Natural killer cell (primary cell): ENCODE data around the gene TM9SF4. TPM values are rescaled to one million over a fixed set of nuclear protein-coding genes. Genes with fewer than 3 reads are reported as not detected.
"Not testable (repeated sequence)": the region's sequence is repeated elsewhere in the genome, so short reads cannot be mapped to it uniquely, and the experiment has no call there.

Source experiments
- ATAC-seq, 3 donors: fragments of 150-1000 bp in 2 of 3; fragments of 200-7000 bp in 1 of 3; cut with Tn5 transposase; 1 replicate in 1 of 3; 2 replicates in 2 of 3; pipeline ENCODE4 v1.10.0; 2021; ENCODE audit warnings: mild to moderate bottlenecking in 2 of 3, moderate library complexity in 2 of 3
- DNase-seq, 2 donors: peaks; one replicate each; pipeline versions ENCODE4 v3.0.0 to v3.0.0-alpha.2; 2013 to 2021; ENCODE audit warnings: mixed read lengths in 1 of 2
- H3K27ac ChIP-seq: one replicate; pipeline ENCODE4 v1.5.1; 2013; ENCODE audit warnings: mild to moderate bottlenecking, low read length
- H3K27me3 ChIP-seq: one replicate; pipeline ENCODE4 v1.6.1; 2013; ENCODE audit warnings: low read length; ENCODE audit not compliant: control insufficient read depth, insufficient read depth
- H3K36me3 ChIP-seq: one replicate; pipeline ENCODE4 v1.6.1; 2013; ENCODE audit warnings: low read length; ENCODE audit not compliant: control insufficient read depth, insufficient read depth
- H3K4me1 ChIP-seq: one replicate; pipeline ENCODE4 v1.6.1; 2013; ENCODE audit warnings: low read length; ENCODE audit not compliant: control insufficient read depth, insufficient read depth
- H3K4me3 ChIP-seq: one replicate; pipeline ENCODE4 v1.5.1; 2013; ENCODE audit warnings: low read length
- H3K9me3 ChIP-seq: one replicate; pipeline ENCODE4 v1.6.1; 2013; ENCODE audit warnings: low read length; ENCODE audit not compliant: control insufficient read depth, insufficient read depth
- H3K27ac Mint-ChIP-seq, 2 donors: one replicate each; pipeline ENCODE4 v1.8.0; 2022; ENCODE audit warnings: mild to moderate bottlenecking in 2 of 2, mixed read lengths in 2 of 2, moderate library complexity in 1 of 2
- H3K27me3 Mint-ChIP-seq, 2 donors: one replicate each; pipeline ENCODE4 v1.8.0; 2022; ENCODE audit warnings: low read depth in 2 of 2, mixed read lengths in 2 of 2
- H3K36me3 Mint-ChIP-seq: one replicate; pipeline ENCODE4 v1.8.0; 2022; ENCODE audit warnings: mixed read lengths
- H3K4me1 Mint-ChIP-seq, 2 donors: one replicate each; pipeline ENCODE4 v1.8.0; 2022; ENCODE audit warnings: mixed read lengths in 2 of 2
- H3K4me3 Mint-ChIP-seq: one replicate; pipeline ENCODE4 v1.8.0; 2022; ENCODE audit warnings: mild to moderate bottlenecking, moderate library complexity, mixed read lengths
- H3K9me3 Mint-ChIP-seq, 2 donors: one replicate each; pipeline ENCODE4 v1.8.0; 2022; ENCODE audit warnings: mixed read lengths in 2 of 2
- WGBS: methylation state at CpG from one replicate; pipeline ENCODE4 v1.1.7; 2013; ENCODE audit warnings: missing lambda C conversion rate; ENCODE audit not compliant: insufficient coverage; 5-methylcytosine and 5-hydroxymethylcytosine counted together
- intact Hi-C: fragments of 100-400 bp; cut with micrococcal nuclease; formaldehyde crosslinking; loops from one replicate; pipeline ENCODE4 v1.14.2; 2022
- total RNA-seq, 4 donors: library from RNA; stranded (reverse); fragments of 120-200 nt in 1 of 4; gene quantifications; one replicate each; pipeline versions ENCODE4 v1.2.3 to v1.2.4, GENCODE V29; 2013 to 2022
- TF ChIP-seq, protein P1 (sequence below): fragments of 200-600 bp; IDR thresholded peaks from one replicate; pipeline ENCODE4 v1.8.0; 2022; ENCODE audit warnings: antibody characterized with exemption

Gene TM9SF4
- total RNA-seq, 3 donors from 2014 or later (not counting 1 experiment from before 2014, with no cell fraction given): 35.8 to 42.8 (median 41.2) TPM

DNA sequence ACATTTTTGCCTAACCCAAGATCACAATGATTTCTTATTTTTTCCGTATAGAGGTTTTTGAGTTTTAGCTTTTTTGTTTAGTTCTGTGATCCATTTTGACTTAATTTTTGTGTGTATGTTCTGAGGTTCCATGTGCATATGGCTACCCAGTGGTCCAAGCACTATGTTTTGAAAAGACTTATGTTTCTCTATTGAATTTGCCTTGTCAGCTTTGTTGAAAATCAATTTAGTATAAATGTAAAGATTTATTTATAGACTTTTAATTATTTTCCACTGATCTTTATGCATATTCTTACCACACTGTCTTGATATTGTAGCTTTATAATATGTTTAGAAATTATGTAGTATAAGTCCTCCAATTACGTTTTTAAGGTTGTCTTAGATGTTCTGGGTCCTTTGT, 10.2 kb downstream of the TM9SF4 start:
- 100% methylated on average over 2 of the region's 2 CpGs for WGBS
- intact Hi-C loops: no loop called here
- Mint-ChIP-seq H3K4me3 (no peak overlapping the region), H3K4me1 (peaks cover 17 to 20% of the 10 kb centered on the region in 2 donors), H3K27ac (no peak overlapping the region), H3K27me3 (no peaks in the 10 kb centered on the region), H3K36me3 (no peaks in the 10 kb centered on the region), H3K9me3 (no peaks in the 10 kb centered on the region)
- Histone ChIP-seq H3K27me3 (no peaks in the 10 kb centered on the region), H3K36me3 (no peaks in the 10 kb centered on the region), H3K9me3 (no peaks in the 10 kb centered on the region), H3K27ac (no peak overlapping the region), H3K4me1 (no peaks in the 10 kb centered on the region), H3K4me3 (no peak overlapping the region)
- TF ChIP-seq, protein P1, sequence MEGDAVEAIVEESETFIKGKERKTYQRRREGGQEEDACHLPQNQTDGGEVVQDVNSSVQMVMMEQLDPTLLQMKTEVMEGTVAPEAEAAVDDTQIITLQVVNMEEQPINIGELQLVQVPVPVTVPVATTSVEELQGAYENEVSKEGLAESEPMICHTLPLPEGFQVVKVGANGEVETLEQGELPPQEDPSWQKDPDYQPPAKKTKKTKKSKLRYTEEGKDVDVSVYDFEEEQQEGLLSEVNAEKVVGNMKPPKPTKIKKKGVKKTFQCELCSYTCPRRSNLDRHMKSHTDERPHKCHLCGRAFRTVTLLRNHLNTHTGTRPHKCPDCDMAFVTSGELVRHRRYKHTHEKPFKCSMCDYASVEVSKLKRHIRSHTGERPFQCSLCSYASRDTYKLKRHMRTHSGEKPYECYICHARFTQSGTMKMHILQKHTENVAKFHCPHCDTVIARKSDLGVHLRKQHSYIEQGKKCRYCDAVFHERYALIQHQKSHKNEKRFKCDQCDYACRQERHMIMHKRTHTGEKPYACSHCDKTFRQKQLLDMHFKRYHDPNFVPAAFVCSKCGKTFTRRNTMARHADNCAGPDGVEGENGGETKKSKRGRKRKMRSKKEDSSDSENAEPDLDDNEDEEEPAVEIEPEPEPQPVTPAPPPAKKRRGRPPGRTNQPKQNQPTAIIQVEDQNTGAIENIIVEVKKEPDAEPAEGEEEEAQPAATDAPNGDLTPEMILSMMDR: no peak
- DNase-seq: no peak
- ATAC-seq: no peak

DNA sequence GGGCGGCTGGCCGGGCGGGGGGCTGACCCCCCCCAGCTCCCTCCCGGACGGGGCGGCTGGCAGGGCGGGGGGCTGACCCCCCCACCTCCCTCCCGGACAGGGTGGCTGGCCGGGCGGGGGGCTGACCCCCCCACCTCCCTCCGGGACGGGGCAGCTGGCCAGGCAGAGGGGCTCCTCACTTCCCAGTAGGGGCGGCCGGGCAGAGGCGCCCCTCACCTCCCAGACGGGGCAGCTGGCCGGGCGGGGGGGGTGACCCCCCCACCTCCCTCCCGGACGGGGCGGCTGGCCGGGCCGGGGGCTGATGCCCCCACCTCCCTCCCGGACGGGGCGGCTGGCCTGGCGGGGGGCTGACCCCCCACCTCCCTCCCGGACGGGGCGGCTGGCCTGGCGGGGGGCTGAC, 12.4 kb downstream of the TM9SF4 start:
- 89% methylated on average over 7 of the region's 31 CpGs for WGBS
- H3K4me1 ChIP-seq, intact Hi-C loops, ATAC-seq, H3K36me3 ChIP-seq, H3K27me3 ChIP-seq, H3K9me3 ChIP-seq, H3K27ac ChIP-seq, H3K27me3 Mint-ChIP-seq, H3K4me3 ChIP-seq, H3K9me3 Mint-ChIP-seq, DNase-seq, H3K4me3 Mint-ChIP-seq, H3K36me3 Mint-ChIP-seq, H3K27ac Mint-ChIP-seq: not testable (repeated sequence)
- H3K4me1 Mint-ChIP-seq: peaks cover 9 to 21% of the 10 kb centered on the region in 2 donors

DNA sequence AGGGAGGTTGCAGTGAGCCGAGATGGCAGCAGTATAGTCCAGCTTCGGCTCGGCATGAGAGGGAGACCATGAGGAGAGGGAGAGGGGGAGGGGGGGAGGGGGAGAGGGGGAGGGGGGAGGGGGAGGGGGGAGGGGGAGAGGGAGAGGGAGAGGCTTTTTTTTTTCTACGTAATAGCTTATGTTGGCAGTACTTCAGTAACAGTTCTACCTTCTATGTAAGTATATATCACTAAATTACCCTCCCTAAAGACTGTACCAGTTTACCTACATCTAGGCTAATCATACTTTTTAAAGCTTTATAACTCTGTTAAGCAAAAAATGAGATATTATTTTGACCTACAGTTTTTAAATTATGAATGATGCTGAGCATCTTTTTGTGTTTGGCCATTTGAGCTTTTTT, 13.6 kb downstream of the TM9SF4 start:
- WGBS: no CpG with 5 or more reads among the region's 4 CpGs
- Mint-ChIP-seq H3K36me3 (no peaks in the 10 kb centered on the region), H3K27me3 (no peaks in the 10 kb centered on the region), H3K9me3 (no peaks in the 10 kb centered on the region), H3K27ac (no peak overlapping the region), H3K4me1 (peaks cover 9 to 13% of the 10 kb centered on the region in 2 donors), H3K4me3 (no peak overlapping the region)
- ATAC-seq (no peak), DNase-seq (no peak)
- H3K9me3 ChIP-seq: no peaks in the 10 kb centered on the region
- intact Hi-C loops: no loop called here
- H3K4me3 ChIP-seq: no peak overlapping the region
- TF ChIP-seq, protein P1: no peak
- no peak overlapping the region for H3K27ac ChIP-seq
- H3K36me3 ChIP-seq: peaks cover 4% of the 10 kb centered on the region
- no peaks in the 10 kb centered on the region for H3K4me1 ChIP-seq
- H3K27me3 ChIP-seq: no peaks in the 10 kb centered on the region

DNA sequence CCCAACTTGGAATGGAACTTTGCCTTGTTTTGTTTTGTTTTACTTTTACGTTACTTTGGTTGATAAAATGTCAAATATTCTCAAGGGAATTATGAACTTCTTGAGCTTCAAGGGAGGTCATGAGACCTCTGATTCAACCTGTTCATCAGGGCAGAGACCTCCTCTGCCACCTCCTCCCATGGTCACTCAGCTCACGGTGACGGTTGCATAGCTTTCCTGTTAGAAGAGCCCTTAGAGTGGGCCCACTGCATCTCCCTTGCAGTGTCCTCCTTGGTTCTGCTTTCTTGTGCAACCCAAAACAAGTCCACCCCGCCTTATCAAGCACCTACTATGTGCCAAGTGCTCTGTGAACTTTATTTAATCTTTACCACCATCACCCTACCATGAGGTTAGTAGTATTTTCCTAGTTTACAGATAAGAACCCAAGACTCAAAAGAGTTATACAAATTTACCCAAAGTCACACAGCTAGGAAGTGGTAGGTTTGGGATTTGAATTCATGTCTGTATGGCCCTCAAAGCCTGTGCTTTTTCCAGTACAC, 15.5 kb downstream of the TM9SF4 start:
- H3K9me3 Mint-ChIP-seq: no peaks in the 10 kb centered on the region
- DNase-seq (no peak), ATAC-seq (no peak)
- Histone ChIP-seq H3K27ac (no peak overlapping the region), H3K36me3 (peaks cover 6% of the 10 kb centered on the region), H3K9me3 (no peaks in the 10 kb centered on the region), H3K4me3 (no peak overlapping the region), H3K27me3 (no peaks in the 10 kb centered on the region), H3K4me1 (no peaks in the 10 kb centered on the region)
- H3K4me1 Mint-ChIP-seq: peaks cover 10 to 13% of the 10 kb centered on the region in 2 donors
- TF ChIP-seq, protein P1: no peak
- no peak overlapping the region for H3K4me3 Mint-ChIP-seq
- WGBS: 90% methylated on average over 3 of the region's 4 CpGs
- no peaks in the 10 kb centered on the region for H3K36me3 Mint-ChIP-seq
- H3K27me3 Mint-ChIP-seq: no peaks in the 10 kb centered on the region
- intact Hi-C loops: no loop called here
- no peak overlapping the region for H3K27ac Mint-ChIP-seq
